ENCODE results near the gene CCT2. TPM values are rescaled to one million over a fixed set of nuclear protein-coding genes. Genes with fewer than 3 reads are reported as not detected.

CCT2 gene
- total RNA-seq: 298 and 500 TPM in 2 replicates

DNA sequence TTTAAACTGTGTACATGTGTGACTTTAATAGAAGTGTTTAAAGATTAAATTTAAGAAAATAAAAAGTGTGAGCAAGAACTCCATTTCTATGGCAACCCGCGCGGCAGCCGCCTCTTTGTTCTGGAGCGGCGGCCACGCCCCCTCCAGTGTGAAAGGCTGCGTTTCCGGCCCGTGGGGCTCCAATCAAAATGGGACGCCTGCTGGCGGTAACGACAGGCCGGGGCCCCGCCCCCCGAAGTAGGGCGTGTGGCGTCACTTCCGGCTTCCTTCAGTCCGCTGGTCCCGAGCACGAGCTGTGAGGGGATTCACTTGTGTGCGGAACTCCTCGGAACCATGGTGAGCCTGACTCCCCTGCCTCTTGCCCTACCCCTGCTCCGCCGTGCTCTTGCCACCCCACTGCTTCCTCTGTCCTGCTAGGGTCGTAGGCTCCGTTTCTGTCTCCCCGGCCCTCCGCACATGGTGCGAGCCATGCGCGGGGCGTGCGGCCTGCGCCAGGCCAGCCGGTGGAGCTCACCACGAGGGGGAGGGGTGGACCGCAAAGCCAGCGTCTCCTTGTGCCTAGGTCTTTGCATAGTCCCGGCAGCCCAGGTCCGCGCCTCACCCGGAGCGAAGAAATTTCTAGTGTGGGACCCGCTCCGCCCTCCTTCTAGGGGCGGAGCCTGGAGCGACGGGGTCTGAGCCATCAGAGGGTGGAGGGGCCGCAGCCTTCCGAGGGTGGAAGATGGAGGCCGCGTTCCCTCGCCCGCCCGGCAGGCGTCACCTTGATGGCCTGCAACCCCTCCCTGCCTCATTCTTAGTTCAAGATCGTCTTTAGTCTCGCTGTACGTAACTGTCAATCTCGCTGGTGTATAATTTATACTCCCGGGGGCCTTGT, at the start of gene CCT2:
TSS of gene CCT2 (plus strand) at position 271 of the 874 bp plus-strand sequence. CDS start at position 334, 63 bp downstream.
- peak; percentile 85 for DNase-seq (ENCODE audit: low read depth, low spot score)

DNA sequence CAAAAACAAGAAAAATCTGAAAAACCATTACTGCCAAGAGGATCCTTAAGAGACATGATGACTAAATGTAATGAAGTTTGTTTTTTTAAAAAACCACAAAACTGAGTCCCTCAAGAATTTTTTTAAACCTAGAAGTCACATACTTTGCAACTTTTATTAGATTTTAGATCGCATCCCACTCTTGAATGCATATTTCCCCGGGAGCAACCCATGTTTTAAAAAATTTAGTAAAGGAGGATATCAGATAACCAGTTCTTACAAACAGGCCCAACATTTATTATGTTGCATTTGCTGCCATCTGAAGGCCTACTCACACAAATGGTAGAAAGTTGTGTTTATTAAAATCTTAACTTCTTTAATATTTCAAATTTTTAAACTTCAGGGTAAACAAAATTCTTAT, 44.3 kb upstream of the CCT2 start:
- no peak for DNase-seq (ENCODE audit: low read depth, low spot score)

DNA sequence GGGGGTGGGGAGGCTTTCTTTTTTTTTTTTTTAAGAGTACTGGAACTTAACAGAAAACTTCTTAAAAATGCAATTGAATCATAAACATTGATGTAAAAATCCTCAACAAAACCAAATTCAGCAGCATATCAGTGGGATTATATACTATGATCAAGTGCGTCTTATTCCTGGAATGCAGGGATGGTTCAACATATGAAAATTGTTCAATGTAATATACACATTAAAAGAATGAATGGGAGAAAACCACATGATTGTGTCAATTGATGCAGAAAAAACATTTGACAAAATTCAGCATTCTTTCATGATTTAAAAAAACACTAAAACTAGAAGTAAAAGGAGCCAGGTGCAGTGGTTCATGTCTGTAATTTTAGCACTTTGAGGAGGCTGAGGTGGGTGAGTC, 41.2 kb upstream of the CCT2 start:
- no peak for DNase-seq (ENCODE audit: low read depth, low spot score)

DNA sequence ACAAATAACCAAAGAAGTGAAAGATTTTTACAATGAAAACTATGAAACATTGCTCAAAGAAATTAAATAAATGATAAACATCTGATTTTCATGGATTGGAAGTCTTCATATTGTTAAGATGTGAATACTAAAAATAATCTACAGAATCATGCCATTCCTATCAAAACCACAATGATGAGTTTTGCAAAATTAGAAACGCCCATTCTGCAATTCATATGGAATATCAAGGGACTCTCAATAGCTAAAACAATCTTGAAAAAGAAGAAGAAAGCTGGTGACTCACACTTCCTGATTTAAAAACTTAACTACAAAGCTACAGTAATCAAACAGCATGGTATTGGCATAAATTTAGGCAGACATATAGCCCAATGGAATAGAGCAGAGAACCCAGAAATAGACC, 40.2 kb upstream of the CCT2 start:
- DNase-seq (ENCODE audit: low read depth, low spot score): no peak

DNA sequence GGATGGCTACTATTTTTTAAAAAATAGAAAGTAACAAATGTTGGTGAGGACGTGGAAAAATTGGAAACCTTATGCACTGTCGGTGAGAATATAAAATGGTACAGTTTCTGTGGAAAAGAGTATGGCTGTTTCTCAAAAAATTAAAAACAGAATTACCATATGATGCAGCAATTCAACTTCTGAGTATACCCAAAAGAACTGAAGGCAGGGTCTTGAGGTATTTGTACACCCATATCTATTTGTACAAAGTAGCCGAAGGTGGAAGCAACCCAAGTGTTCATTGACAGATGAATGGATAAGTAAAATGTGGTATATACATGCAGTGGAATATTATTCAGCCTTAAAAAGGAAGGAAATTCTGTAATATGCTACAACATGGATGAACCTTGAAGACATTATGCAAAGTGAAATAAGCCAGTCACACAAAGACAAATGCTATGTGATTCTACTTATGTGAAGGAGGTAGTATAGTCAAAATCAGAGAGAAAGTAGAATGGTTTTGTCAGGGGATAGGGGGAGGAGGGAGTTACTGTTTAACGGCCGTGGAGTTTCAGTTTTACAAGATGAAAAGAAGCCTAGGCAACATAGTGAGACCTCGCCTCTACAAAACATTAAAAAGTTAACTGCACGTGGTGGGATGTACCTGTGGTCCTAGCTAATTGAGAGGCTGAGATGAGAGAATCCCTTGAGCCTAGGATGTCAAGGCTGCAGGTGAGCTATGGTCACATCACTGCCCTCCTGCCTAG, 38.4 kb upstream of the CCT2 start:
- no peak for DNase-seq (ENCODE audit: low read depth, low spot score)

DNA sequence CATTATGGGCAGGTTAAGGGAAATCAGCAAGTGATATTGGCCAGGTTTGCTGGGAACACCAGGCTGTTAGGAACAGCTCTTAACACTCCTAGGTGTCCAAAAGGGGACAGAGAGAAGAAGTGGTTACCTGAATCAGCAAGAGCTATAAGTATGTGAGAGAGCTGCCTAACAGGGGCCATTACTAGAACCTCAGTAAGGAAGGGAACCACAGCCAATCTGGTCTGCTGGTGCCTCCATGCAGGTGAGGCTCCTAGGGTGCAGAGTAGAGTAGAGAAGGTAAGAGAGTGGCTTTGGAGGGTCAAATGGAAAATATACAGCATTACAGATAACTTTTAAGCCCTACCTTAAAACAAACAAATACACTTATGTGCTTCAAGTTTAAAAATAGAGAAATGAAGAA, 36.6 kb upstream of the CCT2 start:
- no peak for DNase-seq (ENCODE audit: low read depth, low spot score)

DNA sequence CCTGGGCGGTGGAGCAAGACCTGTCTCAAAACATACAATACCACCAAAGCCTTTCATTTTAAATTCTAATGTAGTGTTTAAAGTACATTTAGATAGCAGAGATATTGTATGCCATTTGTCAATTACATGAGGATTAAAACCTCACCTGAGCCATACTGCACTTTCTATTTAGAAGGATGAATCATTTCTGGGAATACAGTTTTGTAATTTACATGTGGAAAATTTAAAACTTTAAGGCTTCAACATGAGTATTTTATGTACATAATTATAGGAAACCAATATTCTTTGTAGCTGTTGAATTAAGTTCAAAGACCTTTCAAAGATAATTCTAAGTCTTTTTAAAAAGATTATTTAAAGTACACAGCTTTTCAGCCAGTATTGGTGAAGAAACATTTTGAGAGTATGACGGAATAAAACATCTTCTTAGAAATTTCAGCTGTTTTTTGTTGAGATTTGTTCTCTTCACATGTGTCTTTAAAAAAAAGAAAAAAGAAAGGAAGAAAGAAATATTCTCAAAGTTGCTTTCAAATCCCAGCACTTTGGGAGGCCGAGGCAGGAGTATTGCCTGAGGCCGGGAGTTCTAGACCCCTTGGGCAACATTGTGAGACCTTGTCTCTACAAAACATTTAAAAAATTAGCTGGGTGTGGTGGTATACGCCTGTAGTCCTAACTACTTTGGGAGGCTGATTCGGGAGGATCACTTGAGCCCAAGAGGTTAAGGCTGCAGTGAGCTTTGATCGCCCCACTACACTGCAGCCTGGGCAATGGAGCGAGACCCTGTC, 34.5 kb upstream of the CCT2 start:
- DNase-seq (ENCODE audit: low read depth, low spot score): no peak

DNA sequence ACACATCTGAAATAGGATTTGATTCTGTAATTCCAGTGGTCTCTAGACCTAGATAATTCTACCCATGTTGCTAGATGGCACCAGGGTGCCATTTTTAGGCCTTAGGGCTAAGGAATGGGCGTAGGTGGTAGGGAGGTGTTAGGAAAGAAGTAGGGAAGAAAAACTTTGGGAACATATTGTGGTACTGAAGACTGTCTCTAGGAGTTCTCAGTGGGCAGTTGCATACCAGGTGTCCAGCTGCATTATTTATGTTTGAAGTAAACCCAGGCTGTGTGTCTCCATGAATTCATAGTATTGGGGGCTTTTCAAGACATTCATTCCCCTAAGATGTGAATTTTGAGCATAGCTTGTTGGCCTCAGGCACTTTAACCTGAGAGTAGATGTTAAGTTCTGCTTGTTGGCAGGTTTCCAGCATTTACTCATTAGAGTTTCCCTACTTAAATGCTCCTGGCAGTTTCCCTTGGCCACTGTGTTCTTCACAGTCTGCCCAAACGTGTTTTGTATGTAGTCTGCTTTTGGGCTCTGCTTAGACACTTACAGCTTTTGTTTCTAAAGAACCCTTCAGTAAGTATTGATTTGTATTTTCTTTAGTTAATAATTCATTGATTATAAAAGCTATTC, 31.5 kb upstream of the CCT2 start:
- DNase-seq (ENCODE audit: low read depth, low spot score): peak; percentile 15

DNA sequence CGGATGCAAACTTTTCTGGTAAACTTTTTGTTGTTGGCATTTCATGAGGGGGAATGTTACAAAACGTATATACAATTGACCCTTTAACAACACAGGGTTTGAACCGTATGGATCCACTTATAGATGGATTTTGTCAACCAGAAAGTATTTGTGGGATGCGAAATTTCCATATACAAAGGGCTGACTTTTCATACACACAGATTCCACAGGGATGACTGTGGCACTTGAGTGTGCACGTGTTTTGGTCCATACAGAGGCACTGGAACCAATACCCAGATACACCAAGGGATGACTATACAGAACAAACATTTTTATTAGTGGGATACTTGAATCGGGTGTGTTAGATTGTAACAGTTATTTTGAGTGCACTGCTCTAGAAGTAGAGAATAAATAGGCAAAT, 29.8 kb upstream of the CCT2 start:
- no peak for DNase-seq (ENCODE audit: low read depth, low spot score)

DNA sequence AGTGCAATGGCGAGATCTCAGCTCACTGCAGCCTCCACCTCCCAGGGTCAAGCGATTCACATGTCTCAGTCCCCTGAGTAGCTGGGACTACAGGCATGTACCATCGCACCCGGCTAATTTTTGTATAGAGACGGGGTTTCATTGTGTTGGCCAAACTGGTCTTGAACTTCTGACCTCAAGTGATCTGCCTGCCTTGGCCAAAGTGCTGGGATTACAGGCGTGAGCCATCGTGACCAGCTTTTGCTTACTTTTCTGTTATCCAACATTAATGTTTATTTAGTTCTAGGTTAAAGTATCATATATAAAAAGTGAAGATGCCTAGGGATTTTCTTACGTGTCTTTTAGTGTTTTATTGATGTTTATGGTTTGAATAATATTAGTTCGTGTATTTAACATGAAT, 28.9 kb upstream of the CCT2 start:
- DNase-seq (ENCODE audit: low read depth, low spot score): no peak

DNA sequence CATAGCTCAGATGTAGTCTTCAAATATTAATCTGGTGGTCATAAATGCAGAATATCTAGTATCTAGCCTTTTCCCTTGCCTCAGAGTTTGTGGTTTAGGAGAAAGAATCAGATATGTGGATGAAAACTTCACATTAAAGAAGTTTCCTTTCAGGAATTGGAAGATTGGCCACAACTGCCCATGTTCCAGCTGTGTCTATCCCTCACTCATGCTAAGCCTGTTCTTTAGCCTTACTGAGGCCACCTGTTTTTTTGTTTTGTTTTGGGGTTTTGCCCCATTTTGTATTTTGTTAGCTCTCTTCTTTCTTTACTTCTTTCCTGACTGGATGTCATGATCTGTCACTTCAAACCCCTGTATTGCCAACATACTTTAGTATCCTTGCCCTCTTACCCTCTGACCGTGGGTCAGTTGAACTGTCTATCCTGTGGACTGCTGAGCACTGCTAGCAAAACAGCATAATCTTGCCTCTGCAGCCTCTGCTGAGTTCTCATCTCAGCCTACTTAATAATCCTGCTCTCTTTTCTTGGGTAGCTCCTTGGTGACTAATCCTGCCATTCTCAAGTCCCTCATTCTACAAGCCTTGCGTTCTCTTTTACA, 22.0 kb upstream of the CCT2 start:
- DNase-seq (ENCODE audit: low read depth, low spot score): no peak

DNA sequence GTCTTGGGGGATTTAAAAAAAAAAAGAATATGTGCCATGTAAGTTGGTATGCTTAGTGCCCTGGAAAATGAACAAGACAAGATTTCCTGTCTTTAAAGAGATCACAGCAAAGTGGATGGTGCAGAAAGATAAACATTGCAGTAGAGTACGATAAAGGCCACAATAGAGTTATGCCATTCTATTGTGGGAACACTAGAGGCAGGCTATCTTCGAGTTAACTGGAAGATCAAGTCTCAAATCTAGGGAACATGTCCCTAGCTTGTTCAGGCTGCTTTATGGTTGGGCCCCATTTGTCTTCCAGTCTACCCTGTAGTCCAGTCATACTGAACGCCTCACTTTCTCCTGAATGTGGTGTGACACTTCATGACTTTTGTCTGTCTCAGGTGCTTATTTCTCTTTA, 18.7 kb upstream of the CCT2 start:
- DNase-seq (ENCODE audit: low read depth, low spot score): no peak

DNA sequence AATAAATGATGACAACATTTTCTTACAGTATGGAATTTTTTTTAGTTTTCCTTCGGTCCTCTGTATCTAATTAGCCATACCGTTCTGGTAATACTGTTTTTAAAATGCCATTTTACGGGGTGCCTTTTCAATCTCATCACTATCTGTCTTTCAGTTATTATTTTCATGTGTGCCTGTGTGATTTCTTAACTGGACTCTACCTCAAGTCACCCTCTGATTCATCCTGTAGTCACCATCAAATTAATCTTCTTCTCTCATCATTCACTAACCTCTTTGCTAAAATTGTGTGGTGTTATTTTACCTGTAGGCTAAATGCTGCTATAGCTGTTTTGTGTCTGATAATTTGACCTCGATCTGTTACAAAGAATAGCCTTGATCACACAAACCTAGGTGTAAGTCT, 16.0 kb upstream of the CCT2 start:
- no peak for DNase-seq (ENCODE audit: low read depth, low spot score)

DNA sequence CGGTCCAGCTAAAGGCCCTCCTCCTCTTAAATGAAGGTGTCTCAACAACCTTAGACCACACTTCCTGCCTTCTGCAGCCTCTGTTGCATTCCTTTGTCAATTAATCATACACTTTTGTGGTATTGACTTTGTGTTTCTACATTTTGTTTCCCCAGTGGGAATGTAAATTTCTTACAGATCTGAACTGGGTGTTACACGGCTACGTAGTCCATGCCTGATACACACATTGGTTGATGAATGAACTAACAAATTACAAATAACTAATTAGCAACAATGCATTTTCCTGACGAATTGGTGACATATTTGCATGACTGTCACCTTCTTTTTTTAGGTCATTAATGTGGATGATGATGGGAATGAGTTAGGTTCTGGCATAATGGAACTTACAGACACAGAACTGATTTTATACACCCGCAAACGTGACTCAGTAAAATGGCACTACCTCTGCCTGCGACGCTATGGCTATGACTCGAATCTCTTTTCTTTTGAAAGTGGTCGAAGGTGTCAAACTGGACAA, 15.2 kb upstream of the CCT2 start:
- DNase-seq (ENCODE audit: low read depth, low spot score): no peak

DNA sequence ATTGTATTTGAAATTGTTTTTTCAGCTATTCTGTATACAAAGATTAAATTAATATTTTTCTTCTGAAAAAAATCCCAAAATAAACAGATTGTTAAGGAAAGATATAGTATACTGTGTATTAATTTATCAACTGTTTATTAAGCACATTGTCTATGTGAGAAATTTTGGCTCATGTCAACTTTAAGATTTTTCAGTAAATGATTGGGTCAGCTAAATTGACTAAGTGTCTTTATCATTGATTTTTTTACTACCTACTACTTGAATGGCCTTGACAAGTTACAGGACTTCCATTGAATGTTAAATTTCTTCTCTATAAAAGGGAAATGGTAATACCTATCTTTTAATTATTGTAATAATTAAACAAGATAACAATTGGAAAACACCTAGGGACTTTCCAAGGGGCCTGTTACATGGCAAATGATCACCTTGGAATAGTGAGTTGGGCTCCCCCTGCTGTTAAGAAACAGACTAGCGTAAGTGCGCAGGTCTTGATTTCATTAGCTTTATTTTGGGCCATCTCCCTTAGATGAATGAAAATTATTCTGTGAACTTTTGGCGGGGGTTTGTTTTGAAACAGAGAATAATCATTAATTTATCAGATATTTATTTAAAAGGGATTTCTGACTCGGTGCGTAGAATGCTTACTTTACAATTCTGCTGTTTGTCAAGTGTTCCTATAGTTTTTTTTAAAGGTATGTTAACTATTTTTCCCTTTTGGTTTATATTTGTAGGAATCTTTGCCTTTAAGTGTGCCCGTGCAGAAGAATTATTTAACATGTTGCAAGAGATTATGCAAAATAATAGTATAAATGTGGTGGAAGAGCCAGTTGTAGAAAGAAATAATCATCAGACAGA, 14.5 kb upstream of the CCT2 start:
- peak; percentile 35 for DNase-seq (ENCODE audit: low read depth, low spot score)

DNA sequence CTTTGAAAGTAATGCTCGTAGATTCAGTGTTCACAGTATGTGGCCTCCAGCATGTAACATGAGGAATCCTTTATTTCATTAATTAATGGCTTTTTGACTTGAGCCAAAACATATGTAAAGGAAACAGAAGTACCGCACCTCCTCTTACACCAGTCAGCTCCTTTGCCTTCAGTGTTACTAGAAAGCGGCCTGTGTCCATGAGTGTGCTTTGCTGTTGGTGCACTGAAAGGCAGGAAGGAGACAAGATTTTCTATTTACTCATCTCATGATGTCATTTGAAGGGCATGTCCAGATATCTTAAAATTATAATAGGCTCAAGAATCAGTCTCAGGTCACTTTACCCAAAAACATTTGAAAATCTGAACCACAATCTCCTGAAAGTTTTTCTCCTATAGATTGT, 9.9 kb upstream of the CCT2 start:
- DNase-seq (ENCODE audit: low read depth, low spot score): no peak

DNA sequence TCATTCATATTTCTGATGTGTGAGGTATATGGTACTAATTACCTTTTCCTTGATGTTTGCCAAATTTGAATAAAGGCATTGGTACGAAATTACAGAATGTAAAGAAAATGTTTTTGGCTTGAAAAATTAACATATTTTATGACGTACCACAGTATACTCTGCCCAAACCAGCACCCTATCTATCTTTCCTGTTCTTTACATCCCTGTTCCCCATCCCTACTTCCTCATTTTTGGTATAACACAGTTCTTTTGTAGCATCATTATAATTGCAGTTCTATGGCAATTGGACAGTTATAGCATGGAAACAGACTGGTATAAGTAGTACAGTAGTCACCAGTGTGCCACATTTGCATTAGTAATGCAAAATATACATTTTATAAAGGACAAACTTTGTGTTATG, 7.0 kb upstream of the CCT2 start:
- no peak for DNase-seq (ENCODE audit: low read depth, low spot score)

DNA sequence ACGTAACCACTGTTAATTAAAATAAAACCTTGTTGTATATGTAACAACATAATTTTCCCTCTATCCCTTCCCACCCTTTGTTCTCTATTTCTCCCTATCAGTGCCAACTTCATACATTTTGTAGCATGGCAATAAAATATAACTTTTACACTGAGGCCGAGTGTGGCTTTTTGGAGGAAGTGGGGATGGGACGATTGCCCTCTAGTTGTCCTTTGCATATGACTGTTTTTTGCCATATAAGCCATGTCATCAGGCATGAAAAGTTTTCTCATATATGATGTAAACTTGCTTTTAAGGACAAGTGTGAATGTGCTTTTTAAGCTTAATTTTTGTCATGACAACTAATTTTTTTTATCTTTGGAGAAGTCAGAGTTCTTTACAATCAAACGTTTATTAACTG, 6.2 kb upstream of the CCT2 start:
- DNase-seq (ENCODE audit: low read depth, low spot score): no peak

DNA sequence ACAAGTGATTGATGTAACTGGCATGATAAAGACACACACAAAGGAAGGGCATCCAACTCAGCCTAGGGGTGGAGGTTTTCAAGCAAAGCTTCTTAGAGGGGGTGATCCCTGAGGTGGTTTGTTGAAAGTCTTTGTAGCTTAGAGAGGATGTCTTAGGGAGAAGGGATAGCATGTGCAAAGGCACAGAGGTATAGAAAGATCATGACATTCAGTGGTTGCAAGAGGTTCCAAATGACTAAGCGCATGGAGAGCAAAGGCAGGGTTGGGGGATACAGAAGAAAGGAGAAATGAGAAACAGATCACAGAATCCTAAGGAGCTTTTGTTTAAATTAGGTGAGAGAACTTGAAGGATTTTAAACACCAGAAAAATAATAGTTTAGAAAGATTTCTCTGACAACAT, 5.2 kb upstream of the CCT2 start:
- no peak for DNase-seq (ENCODE audit: low read depth, low spot score)

DNA sequence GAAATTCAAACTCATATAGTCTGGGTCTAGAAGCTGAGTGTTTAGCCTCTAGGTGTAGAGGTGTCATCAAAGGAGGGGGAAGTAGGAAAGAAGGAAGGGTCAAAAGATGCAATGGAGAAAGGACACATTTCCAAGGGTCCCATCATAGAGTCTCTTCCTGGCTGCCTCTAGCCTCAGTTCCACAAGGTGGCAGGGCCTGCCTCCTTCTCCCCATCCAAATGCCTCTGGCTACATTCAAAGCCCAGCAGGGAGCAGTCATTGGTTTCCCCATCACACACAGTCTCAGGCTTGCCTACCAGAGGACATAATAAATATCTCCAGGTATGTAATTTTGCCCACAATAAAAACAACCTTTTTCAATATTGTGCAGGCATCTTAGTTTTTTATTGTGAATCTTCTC, 2.1 kb upstream of the CCT2 start:
- DNase-seq (ENCODE audit: low read depth, low spot score): no peak

All from pulmonary artery endothelial cell (primary cell).